ENCODE data around the gene CYP2W1. TPM values are rescaled to one million over a fixed set of nuclear protein-coding genes. Genes with fewer than 3 reads are reported as not detected.

The CYP2W1 gene
- polyA plus RNA-seq, 4 donors, result 1.3 to 6.4 (median 2.0) TPM

Other genes starting within 250 kb of the CYP2W1 start
- 100 to 1,000 TPM; 128 to 160 (median 137) TPM for gene SUN1, start 150.7 kb upstream of the CYP2W1 start, polyA plus RNA-seq (ENCODE audit: insufficient read length in 4 of 4)
- gene GET4, start 106.6 kb upstream of the CYP2W1 start, polyA plus RNA-seq (ENCODE audit: insufficient read length in 4 of 4), result 10 to 100 TPM; 21.3 to 68.0 (median 32.4) TPM
- 10 to 100 TPM in 3 of 4 donors, 1 to 10 TPM in 1; 3.1 to 16.2 (median 15.0) TPM for gene ADAP1, start 28.5 kb upstream of the CYP2W1 start, polyA plus RNA-seq (ENCODE audit: insufficient read length in 4 of 4)
- gene COX19, start 7.6 kb upstream of the CYP2W1 start, polyA plus RNA-seq (ENCODE audit: insufficient read length in 4 of 4), result 10 to 100 TPM in 3 of 4 donors, 1 to 10 TPM in 1; 7.2 to 19.3 (median 11.2) TPM
- gene GPR146, start 61.4 kb downstream of the CYP2W1 start, polyA plus RNA-seq (ENCODE audit: insufficient read length in 4 of 4), result 1 to 10 TPM; 1.7 to 4.6 (median 4.2) TPM
- 1 to 10 TPM; 5.3 to 6.5 (median 5.6) TPM for gene GPER1, start 104.9 kb downstream of the CYP2W1 start, polyA plus RNA-seq (ENCODE audit: insufficient read length in 4 of 4)
- 10 to 100 TPM; 19.4 to 24.2 (median 21.8) TPM for gene ZFAND2A, start 177.0 kb downstream of the CYP2W1 start, polyA plus RNA-seq (ENCODE audit: insufficient read length in 4 of 4)
- 10 to 100 TPM in 1 of 4 donors, 1 to 10 TPM in 3; 5.8 to 17.3 (median 8.3) TPM for gene UNCX, start 249.7 kb downstream of the CYP2W1 start, polyA plus RNA-seq (ENCODE audit: insufficient read length in 4 of 4)